SK-N-SH (cell line): ENCODE measurements around the gene ACSL3.

ENCODE experiments used
- TAF1 ChIP-seq: IDR thresholded peaks from 2 replicates; pipeline ENCODE4 v1.6.1; 2012; ENCODE audit warnings: low read depth, mild to moderate bottlenecking, low read length, moderate library complexity, borderline replicate concordance
- TCF12 ChIP-seq: IDR thresholded peaks from 2 replicates; pipeline ENCODE4 v1.4.0; 2012
- TF ChIP-seq, protein P1 (sequence below): fragments of 200-600 bp; sonication (generic); IDR thresholded peaks from 2 replicates; pipeline ENCODE4 v1.6.1; 2017; ENCODE audit warnings: antibody characterized with exemption, mild to moderate bottlenecking, moderate library complexity

DNA sequence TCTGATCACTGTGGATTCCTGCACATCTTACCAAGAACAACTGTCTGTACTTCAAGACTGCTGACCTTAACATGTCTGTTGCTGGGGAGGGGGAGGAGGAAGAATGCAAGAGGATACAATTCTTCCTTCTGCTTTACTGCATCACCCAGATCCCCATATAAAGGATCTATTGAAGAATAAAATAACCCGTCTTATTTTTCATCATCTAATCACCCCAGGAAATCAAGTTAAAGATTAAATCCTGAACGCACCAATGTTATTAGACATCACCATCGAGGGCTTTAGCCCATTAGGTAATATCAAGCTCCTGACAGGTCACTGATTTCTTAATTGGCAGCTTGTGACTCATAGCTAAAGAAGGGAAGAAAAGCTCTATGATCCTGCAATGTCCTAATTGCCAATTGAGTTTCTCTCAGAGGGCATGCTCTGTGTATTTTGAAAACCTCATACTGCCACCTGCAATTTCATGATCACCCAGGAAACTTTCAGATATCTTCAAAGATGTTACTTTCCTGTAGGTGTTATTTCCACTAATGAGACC, 115.8 kb downstream of the ACSL3 start:
- no peak for TF ChIP-seq TAF1
- TF ChIP-seq, protein P1, sequence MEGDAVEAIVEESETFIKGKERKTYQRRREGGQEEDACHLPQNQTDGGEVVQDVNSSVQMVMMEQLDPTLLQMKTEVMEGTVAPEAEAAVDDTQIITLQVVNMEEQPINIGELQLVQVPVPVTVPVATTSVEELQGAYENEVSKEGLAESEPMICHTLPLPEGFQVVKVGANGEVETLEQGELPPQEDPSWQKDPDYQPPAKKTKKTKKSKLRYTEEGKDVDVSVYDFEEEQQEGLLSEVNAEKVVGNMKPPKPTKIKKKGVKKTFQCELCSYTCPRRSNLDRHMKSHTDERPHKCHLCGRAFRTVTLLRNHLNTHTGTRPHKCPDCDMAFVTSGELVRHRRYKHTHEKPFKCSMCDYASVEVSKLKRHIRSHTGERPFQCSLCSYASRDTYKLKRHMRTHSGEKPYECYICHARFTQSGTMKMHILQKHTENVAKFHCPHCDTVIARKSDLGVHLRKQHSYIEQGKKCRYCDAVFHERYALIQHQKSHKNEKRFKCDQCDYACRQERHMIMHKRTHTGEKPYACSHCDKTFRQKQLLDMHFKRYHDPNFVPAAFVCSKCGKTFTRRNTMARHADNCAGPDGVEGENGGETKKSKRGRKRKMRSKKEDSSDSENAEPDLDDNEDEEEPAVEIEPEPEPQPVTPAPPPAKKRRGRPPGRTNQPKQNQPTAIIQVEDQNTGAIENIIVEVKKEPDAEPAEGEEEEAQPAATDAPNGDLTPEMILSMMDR, result no peak
- TF ChIP-seq TCF12, result no peak
